ENCODE results near the gene PIK3CA.
A peak's percentile ranks its signal among the peaks of the same experiment; 100 is the strongest.
"Not testable (repeated sequence)": the region's sequence is repeated elsewhere in the genome, so short reads cannot be mapped to it uniquely, and the experiment has no call there.

PIK3CA gene

GRCh38 chr3:179147873-179148615 lies at the start of gene PIK3CA:
PIK3CA (plus strand) TSS chr3:179148357; CDS start chr3:179198826, 50,469 bp downstream.
- DNase-seq: peak; percentile 98

- DNase-seq: peak; percentile 70
Observed at GRCh38 chr3:179098388-179099077, 49.6 kb upstream of the PIK3CA start.

- peak; percentile 32 for DNase-seq
Observed at GRCh38 chr3:179100652-179101051, 47.5 kb upstream of the PIK3CA start.

- DNase-seq: no peak
Observed at GRCh38 chr3:179105881-179106280, 42.3 kb upstream of the PIK3CA start.

GRCh38 chr3:179107617-179108016 lies 40.5 kb upstream of the PIK3CA start:
- no peak for DNase-seq

GRCh38 chr3:179108086-179108485 lies 40.1 kb upstream of the PIK3CA start:
- peak; percentile 82 for DNase-seq

- peak; percentile 80 for DNase-seq
Observed at GRCh38 chr3:179113903-179114302, 34.3 kb upstream of the PIK3CA start.

- DNase-seq: peak; percentile 36
Observed at GRCh38 chr3:179115444-179115843, 32.7 kb upstream of the PIK3CA start.

GRCh38 chr3:179116816-179117215 lies 31.3 kb upstream of the PIK3CA start:
- no peak for DNase-seq

GRCh38 chr3:179132191-179132890 lies 15.8 kb upstream of the PIK3CA start:
- not testable (repeated sequence) for DNase-seq

GRCh38 chr3:179133575-179133974 lies 14.6 kb upstream of the PIK3CA start:
- DNase-seq: no peak

GRCh38 chr3:179136195-179136594 lies 12.0 kb upstream of the PIK3CA start:
- DNase-seq: no peak

GRCh38 chr3:179141890-179142289 lies 6.3 kb upstream of the PIK3CA start:
- DNase-seq: no peak

- DNase-seq: peak; percentile 59
Observed at GRCh38 chr3:179146911-179147513, 1.1 kb upstream of the PIK3CA start.

- no peak for DNase-seq
Observed at GRCh38 chr3:179147514-179147872, 664 bp upstream of the PIK3CA start.

- DNase-seq: peak; percentile 36
Observed at GRCh38 chr3:179148616-179149405, 654 bp downstream of the PIK3CA start.

- DNase-seq: peak; percentile 13
Observed at GRCh38 chr3:179149406-179149867, 1.3 kb downstream of the PIK3CA start.

GRCh38 chr3:179149951-179150350 lies 1.8 kb downstream of the PIK3CA start:
- DNase-seq: no peak

- DNase-seq: no peak
Observed at GRCh38 chr3:179150610-179151009, 2.5 kb downstream of the PIK3CA start.

GRCh38 chr3:179151474-179151873 lies 3.3 kb downstream of the PIK3CA start:
- DNase-seq: no peak

- no peak for DNase-seq
Observed at GRCh38 chr3:179156170-179156569, 8.0 kb downstream of the PIK3CA start.

GRCh38 chr3:179156775-179157174 lies 8.6 kb downstream of the PIK3CA start:
- DNase-seq: no peak
